ENCODE results near the gene KEL. TPM values are rescaled to one million over a fixed set of nuclear protein-coding genes. Genes with fewer than 3 reads are reported as not detected.

KEL gene
- total RNA-seq, 1 experiment from 2014 or later, result not detected

- Histone ChIP-seq H3K9me3 (no peaks in the 10 kb centered on the region), H3K27me3 (replicated peaks; ENCODE audit: control insufficient read depth, insufficient read depth, low read length) (no peaks in the 10 kb centered on the region), H3K4me3 (ENCODE audit: low read depth, low read length) (no peak overlapping the region), H3K4me1 (no peaks in the 10 kb centered on the region), H3K36me3 (ENCODE audit: control insufficient read depth, insufficient read depth, low read length) (no peaks in the 10 kb centered on the region)
- ChIA-PET POLR2A (no interaction called here), CTCF (no interaction called here)
- no TSS peak for BruUV-seq (replicated peaks)
- no peak for TF ChIP-seq CTCF (IDR thresholded peaks at IDR 0.05; ENCODE audit: insufficient read depth in 1 of 2, low read depth in 1 of 2, low read length in 1 of 2, severe bottlenecking in 1 of 2, unreplicated experiment in 1 of 2)
- H3K36me3 Mint-ChIP-seq (ENCODE audit: insufficient read depth, unreplicated experiment), result no peaks in the 10 kb centered on the region
- H3K9me3 Mint-ChIP-seq (ENCODE audit: unreplicated experiment), result no peaks in the 10 kb centered on the region
- H3K4me3 Mint-ChIP-seq (ENCODE audit: unreplicated experiment), result no peak overlapping the region
- no peak overlapping the region for H3K27ac Mint-ChIP-seq (ENCODE audit: unreplicated experiment)
- H3K4me1 Mint-ChIP-seq (ENCODE audit: low read depth, unreplicated experiment), result peaks cover 18% of the 10 kb centered on the region
- peaks cover 3% of the 10 kb centered on the region for H3K27me3 Mint-ChIP-seq (ENCODE audit: insufficient read depth, unreplicated experiment)
- no peak for DNase-seq
- intact Hi-C loops (cut with micrococcal nuclease; ENCODE audit: unreplicated experiment), result no loop called here
These were observed 19.4 kb downstream of the KEL start for GRCh38 chr7:142942746-142943145.

GRCh38 chr7:142941541-142941940 lies 20.6 kb downstream of the KEL start:
- H3K4me3 Mint-ChIP-seq (ENCODE audit: unreplicated experiment), result no peak overlapping the region
- Histone ChIP-seq H3K4me3 (ENCODE audit: low read depth, low read length) (no peak overlapping the region), H3K36me3 (ENCODE audit: control insufficient read depth, insufficient read depth, low read length) (no peaks in the 10 kb centered on the region), H3K4me1 (no peaks in the 10 kb centered on the region), H3K9me3 (no peaks in the 10 kb centered on the region), H3K27me3 (replicated peaks; ENCODE audit: control insufficient read depth, insufficient read depth, low read length) (no peaks in the 10 kb centered on the region)
- no peaks in the 10 kb centered on the region for H3K27me3 Mint-ChIP-seq (ENCODE audit: insufficient read depth, unreplicated experiment)
- BruUV-seq (replicated peaks), result no TSS peak
- no peak for DNase-seq
- no peaks in the 10 kb centered on the region for H3K36me3 Mint-ChIP-seq (ENCODE audit: insufficient read depth, unreplicated experiment)
- H3K9me3 Mint-ChIP-seq (ENCODE audit: unreplicated experiment), result no peaks in the 10 kb centered on the region
- peaks cover 18% of the 10 kb centered on the region for H3K4me1 Mint-ChIP-seq (ENCODE audit: low read depth, unreplicated experiment)
- no peak overlapping the region for H3K27ac Mint-ChIP-seq (ENCODE audit: unreplicated experiment)
- intact Hi-C loops (cut with micrococcal nuclease; ENCODE audit: unreplicated experiment), result no loop called here
- CTCF ChIA-PET, result no interaction called here
- TF ChIP-seq CTCF (IDR thresholded peaks at IDR 0.05; ENCODE audit: insufficient read depth in 1 of 2, low read depth in 1 of 2, low read length in 1 of 2, severe bottlenecking in 1 of 2, unreplicated experiment in 1 of 2), result no peak
- POLR2A ChIA-PET, result no interaction called here

- CTCF ChIA-PET, result no interaction called here
- TF ChIP-seq CTCF (IDR thresholded peaks at IDR 0.05; ENCODE audit: insufficient read depth in 1 of 2, low read depth in 1 of 2, low read length in 1 of 2, severe bottlenecking in 1 of 2, unreplicated experiment in 1 of 2), result no peak
- no peaks in the 10 kb centered on the region for H3K27me3 ChIP-seq (replicated peaks; ENCODE audit: control insufficient read depth, insufficient read depth, low read length)
- no peaks in the 10 kb centered on the region for H3K36me3 ChIP-seq (ENCODE audit: control insufficient read depth, insufficient read depth, low read length)
- no peak overlapping the region for H3K4me3 Mint-ChIP-seq (ENCODE audit: unreplicated experiment)
- H3K36me3 Mint-ChIP-seq (ENCODE audit: insufficient read depth, unreplicated experiment), result no peaks in the 10 kb centered on the region
- BruUV-seq (replicated peaks), result no TSS peak
- H3K27ac Mint-ChIP-seq (ENCODE audit: unreplicated experiment), result no peak overlapping the region
- DNase-seq, result no peak
- peaks cover 18% of the 10 kb centered on the region for H3K4me1 Mint-ChIP-seq (ENCODE audit: low read depth, unreplicated experiment)
- POLR2A ChIA-PET, result no interaction called here
- H3K4me1 ChIP-seq, result no peaks in the 10 kb centered on the region
- H3K9me3 Mint-ChIP-seq (ENCODE audit: unreplicated experiment), result no peaks in the 10 kb centered on the region
- H3K4me3 ChIP-seq (ENCODE audit: low read depth, low read length), result no peak overlapping the region
- H3K9me3 ChIP-seq, result no peaks in the 10 kb centered on the region
- intact Hi-C loops (cut with micrococcal nuclease; ENCODE audit: unreplicated experiment), result no loop called here
- no peaks in the 10 kb centered on the region for H3K27me3 Mint-ChIP-seq (ENCODE audit: insufficient read depth, unreplicated experiment)
These were observed 21.1 kb downstream of the KEL start for GRCh38 chr7:142940966-142941535.
